ENCODE results near the gene KCP.

KCP gene

GRCh38 chr7:128933180-128933891 lies 22.8 kb upstream of the KCP start:
- TF ChIP-seq, protein P1, sequence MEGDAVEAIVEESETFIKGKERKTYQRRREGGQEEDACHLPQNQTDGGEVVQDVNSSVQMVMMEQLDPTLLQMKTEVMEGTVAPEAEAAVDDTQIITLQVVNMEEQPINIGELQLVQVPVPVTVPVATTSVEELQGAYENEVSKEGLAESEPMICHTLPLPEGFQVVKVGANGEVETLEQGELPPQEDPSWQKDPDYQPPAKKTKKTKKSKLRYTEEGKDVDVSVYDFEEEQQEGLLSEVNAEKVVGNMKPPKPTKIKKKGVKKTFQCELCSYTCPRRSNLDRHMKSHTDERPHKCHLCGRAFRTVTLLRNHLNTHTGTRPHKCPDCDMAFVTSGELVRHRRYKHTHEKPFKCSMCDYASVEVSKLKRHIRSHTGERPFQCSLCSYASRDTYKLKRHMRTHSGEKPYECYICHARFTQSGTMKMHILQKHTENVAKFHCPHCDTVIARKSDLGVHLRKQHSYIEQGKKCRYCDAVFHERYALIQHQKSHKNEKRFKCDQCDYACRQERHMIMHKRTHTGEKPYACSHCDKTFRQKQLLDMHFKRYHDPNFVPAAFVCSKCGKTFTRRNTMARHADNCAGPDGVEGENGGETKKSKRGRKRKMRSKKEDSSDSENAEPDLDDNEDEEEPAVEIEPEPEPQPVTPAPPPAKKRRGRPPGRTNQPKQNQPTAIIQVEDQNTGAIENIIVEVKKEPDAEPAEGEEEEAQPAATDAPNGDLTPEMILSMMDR (IDR thresholded peaks at IDR 0.05; ENCODE audit: low read depth, low read length) = no peak
- H3K4me3 ChIP-seq (ENCODE audit: low read depth, low read length) = no peak overlapping the region

DNA sequence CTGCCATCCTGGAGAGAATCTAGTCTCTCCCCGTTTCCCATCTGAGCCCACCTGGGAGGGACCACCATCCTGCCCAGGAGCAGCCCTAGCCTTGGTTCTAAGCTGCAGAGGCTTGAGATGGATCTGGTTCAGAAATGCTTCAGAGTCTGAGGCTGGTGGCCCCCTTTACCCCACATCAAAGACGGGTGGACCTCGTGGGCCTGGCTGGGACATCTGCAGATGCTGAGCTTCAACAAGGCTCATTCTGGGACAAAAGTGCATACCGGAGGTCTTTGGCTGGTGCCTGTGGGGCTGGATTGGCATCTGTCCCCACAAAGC lies 22.3 kb upstream of the KCP start:
- no peak overlapping the region for H3K4me3 ChIP-seq (ENCODE audit: low read depth, low read length)
- TF ChIP-seq, protein P1 (IDR thresholded peaks at IDR 0.05; ENCODE audit: low read depth, low read length) = no peak

- no peak overlapping the region for H3K4me3 ChIP-seq (ENCODE audit: low read depth, low read length)
- TF ChIP-seq, protein P1 (IDR thresholded peaks at IDR 0.05; ENCODE audit: low read depth, low read length) = no peak
These were observed 21.7 kb upstream of the KCP start for GRCh38 chr7:128931965-128932861.

DNA sequence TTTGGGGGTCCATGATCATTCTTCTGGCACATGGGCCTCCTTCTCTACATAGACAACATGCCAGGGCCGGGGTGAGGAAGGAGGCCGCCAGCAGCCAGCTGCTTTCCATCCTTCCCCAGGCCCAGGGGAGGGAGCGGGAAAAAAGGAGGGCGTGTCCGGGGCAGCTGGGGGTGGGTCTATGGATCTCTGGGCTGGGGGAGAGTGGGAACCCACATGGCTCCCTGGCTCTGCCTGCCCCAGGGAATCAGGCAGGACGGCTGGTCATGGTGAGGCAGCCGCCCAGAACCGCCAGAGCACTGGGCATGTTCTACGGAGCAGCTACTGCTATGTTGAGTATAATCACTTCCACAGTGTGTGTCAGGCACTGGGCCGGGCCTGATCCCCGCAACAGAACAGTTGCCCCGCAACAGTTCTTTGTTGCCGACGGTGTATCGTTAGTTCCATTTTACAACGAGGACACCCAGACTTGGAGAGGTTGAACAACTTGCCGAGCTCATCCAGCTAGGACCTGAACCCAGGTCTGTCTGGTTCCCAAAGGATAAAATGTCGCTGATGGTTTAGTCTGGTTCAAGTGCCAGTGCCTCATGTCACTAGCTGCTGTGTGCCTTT lies 20.8 kb upstream of the KCP start:
- TF ChIP-seq, protein P1 (IDR thresholded peaks at IDR 0.05; ENCODE audit: low read depth, low read length) = no peak
- H3K4me3 ChIP-seq (ENCODE audit: low read depth, low read length) = no peak overlapping the region

DNA sequence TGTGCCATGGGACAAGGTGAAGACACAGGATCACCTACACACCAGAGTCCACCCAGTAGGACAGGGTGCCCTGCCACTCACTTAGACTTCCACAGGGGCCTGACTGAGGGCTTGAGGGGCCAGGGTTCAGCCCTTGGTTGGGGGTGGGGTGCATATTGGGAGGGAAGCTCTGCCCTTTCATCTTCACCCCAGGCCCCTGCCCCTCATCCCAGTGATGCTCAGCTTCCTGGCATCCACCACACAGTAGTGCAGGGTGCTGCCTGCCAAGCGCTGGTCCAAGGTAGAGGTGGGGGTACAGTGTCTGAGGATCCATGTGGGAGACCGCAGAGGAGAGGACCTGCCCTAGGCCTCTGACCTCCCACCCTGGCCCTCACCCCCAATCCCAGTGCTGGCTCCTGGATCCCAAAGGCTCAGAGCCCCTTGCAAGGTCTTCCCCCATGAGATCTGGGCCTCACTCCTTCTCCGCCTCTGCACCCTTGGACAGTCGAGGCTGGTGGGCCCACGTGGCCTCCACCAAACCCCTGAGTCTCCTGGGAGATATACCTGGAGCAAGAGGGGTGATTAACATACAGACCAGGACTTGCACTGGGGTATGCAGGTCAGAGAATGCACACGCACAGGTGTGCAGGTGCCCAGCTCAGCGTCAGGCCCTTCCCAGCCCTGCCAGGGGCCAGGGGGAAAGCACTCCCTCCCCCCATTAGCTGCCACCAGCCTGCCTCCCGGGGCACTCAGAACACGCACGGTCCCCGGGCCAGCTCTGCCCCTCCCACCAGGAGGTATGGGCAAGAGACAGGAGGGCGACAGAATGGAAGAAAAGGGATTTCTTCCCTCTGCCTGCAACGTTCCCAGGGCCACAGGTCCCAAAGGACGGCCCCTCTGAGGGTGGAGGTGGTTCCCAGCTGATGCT lies 18.6 kb upstream of the KCP start:
- no peak overlapping the region for H3K4me3 ChIP-seq (ENCODE audit: low read depth, low read length)

DNA sequence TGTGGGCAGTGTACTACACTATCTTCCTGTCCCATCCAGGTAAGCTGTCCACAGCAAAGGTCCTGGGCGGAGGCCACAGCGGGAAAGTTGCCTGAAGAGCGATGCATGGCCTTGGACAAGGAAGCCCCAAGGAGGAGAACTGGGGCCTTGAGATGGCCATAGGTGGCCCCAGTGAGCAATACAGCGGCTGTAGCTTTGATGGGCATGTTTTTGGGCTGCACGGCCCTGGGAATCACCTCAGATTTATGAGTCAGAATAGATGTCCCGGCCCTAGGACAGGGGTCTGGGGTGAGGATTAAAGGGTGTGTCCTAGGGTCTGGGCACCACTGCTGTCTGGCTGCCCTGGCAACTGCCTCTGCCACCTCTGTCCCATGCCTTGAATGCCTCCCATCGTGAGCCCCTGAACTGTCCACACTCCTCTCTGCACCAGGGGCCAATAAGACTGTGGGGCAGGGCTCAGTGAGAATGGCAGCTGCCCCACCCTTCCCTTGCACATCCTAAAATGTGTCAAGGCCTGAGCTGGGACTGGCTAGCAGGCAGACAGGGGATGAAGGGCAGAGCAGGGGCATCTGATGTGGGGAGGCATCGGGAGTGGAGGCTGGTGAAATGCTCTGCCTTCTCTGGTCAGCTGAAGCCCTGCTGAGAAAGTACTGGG lies 17.8 kb upstream of the KCP start:
- H3K4me3 ChIP-seq (ENCODE audit: low read depth, low read length) = no peak overlapping the region
- TF ChIP-seq, protein P1 (IDR thresholded peaks at IDR 0.05; ENCODE audit: low read depth, low read length) = no peak

More for the DNA sequence above, 18.6 kb upstream of the KCP start:
- TF ChIP-seq, protein P1 (IDR thresholded peaks at IDR 0.05; ENCODE audit: low read depth, low read length) = no peak
